Amniotic stem cell (primary cell): ENCODE measurements around the gene PLIN4.

ENCODE experiments used
- DNase-seq: peaks from one replicate; lab custom pipeline; 2025; lab: John Stamatoyannopoulos, UW

PLIN4 gene

DNA sequence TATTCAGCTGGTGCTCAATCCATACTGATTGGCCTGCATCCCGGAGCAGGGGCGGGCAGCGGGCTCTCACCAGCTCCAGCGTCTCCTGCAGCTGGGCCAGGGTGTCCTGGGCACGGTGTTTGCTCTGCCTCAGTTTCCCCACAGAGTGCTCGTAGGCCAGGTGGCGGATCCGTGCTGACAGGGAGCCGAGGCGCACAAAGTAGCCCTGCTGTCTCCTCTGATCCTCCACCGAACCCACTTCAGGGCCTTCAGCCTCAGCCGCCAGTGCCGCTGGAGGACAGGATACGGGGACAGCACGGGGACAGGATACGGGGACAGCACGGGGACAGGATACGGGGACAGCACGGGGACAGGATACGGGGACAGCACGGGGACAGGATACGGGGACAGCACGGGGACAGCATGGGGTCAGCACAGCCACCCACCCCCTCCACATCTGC lies 7.3 kb upstream of the PLIN4 start:
- DNase-seq = no peak

DNA sequence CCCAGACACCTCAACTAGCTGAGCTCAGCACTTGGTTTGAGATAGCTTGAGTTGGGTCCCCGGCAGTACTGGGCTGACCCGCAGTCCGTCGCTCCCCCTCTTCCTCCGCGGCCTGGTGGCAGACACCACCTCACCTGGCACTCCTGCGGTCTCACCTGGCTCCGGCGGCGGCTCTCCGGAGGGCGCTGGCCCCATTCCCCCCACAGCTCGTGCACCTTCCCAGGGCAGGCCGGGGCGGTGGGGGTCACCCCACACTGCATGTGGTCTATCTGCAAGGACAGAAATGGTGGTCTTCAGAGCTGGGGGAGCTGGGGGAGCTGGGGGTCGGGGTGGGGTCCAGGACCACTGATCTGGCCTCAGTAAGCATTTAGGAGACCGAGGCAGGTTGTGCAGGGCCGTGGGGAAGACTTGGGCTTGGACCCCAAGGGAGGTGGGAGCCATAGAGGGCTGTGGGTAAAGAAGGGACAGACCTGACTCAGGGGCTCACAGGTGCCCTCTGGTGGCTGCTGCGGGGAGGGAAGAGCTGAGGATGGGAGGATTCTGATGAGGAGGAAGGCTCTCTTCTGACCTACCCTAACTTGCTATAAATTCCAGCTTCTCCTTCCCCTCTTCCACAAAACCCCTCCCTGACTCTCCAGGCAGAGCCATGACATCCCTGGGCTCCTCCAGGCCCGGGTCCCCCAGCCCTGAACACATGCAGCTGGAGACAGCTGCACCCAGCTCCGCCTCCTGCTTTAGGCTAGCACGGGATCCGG lies 6.7 kb upstream of the PLIN4 start:
- DNase-seq = no peak

GRCh38 chr19:4523306-4524110 lies 5.2 kb upstream of the PLIN4 start:
- no peak for DNase-seq

GRCh38 chr19:4522291-4523002 lies 4.2 kb upstream of the PLIN4 start:
- DNase-seq = no peak

GRCh38 chr19:4521888-4522242 lies 3.6 kb upstream of the PLIN4 start:
- no peak for DNase-seq

DNA sequence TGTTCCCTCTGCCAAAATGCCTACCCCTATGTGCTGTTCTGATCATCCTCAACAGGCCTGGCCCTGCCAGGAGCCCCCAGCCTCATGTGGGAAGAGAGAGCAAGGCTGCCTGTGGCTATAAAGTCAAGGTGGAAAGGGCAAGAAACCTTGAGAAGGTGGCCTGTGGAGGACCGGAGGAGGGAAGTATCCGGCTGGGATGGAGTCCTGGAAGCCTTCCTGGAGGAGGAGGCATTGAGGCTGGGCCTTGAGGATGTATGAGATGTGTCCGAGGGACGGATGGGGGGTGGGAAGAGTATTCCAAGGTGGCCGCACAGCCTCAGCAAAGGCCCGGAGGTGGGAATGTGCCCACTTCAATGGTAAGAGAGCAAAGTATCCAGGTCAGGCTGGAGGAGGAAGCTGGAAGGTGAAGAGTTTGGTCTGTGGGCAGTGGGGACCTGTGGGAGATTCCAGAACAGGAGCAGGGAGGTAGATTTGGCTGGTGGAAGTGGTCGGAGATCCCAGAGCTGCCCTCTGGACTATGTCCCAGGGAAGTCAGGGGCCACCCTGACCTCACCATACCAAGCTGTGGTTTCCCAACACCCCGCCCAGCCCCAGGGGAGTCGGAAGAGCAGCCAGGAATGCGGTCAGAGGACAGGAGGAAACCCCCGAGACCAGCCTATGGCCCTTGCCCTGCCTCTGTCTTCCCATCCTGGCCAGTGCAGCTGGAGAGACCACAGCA lies 3.0 kb upstream of the PLIN4 start:
- DNase-seq = no peak

GRCh38 chr19:4519521-4520277 lies 1.4 kb upstream of the PLIN4 start:
- no peak for DNase-seq

- DNase-seq = no peak
Measured at GRCh38 chr19:4519172-4519496, 848 bp upstream of the PLIN4 start.

DNA sequence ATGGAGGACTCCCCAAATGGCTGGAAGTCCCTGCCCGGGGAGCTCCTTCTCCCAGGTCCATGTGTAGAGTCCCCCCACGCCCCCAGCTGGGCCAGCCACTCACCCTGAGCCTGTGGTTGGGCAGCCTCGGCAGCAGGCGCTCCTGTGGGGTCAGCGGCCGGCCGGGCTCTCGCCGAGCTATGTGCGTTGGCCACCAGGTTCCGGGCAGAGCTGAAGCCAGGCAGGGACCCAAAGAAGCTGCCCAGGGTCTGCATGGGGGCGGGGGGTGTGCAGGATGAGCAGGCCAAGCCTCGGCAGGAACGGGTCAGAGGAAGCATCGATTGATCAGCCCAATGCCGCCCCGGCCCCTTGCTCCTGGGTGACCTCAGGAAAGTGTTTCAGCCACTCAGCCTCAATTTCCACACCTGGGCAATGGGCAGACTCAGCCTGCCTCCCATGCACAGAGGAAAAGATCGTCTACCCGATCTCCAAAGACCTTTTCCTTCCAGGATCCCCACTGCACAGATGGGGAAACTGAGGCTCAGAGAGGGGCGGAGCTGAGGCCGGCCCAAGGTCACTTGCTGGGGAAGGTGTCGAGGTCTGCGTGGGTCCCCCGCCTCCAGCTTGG lies 732 bp downstream of the PLIN4 start:
- no peak for DNase-seq

DNA sequence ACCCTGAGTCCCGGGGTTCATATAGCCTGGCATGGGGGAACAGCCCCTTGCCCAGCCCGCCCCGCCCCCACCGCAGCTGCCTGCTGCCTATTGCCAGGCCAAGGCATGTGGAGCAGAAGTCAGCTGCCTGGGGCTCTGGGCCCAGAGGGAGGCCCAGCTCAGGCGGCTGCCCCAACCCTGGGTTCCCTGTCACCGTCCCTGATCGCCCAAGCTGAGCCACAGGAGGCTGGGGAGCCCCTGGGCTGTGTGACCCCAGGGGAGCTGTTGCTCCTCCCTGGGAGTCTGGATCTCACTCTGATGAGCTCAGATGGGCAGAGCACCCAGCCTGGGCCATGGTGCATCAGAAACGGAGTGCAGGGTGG lies 1.4 kb downstream of the PLIN4 start:
- DNase-seq = no peak

GRCh38 chr19:4516199-4516938 lies 1.9 kb downstream of the PLIN4 start:
- no peak for DNase-seq

DNA sequence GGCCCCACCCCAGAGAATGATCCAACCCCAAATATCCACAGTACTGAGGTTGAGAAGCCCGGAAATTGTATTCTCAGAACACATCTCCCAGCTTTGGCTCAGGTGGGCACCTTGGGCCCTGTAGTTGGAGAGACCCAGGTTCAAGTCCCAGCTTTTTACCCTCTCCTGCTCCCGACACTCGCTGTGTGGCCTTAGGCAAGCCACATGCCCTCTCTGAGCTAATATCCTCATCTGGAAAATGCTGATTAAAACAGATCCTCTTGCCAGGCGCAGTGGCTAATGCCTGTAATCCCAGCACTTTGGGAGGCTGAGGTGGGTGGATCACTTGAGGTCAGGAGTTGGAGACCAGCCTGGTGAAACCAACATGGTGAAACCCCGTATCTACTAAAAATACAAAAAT lies 2.6 kb downstream of the PLIN4 start:
- DNase-seq = no peak

DNA sequence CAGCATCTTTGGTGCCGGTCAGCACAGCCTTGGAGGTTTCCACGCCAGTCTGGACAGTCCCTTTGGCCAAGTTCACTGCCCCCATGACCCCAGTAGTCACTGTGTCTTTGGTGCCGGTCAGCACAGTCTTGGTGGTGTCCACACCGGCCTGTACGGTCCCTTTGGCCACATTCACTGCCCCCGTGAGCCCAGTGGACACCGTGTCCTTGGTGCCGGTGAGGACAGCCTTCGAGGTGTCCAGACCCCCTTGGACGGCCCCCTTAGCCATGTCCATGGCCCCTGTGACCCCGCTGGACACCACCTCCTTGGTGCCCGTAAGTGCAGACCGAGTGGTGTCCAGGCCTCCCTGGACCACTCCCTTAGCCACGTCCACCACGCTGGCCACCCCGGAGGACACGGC lies 5.0 kb downstream of the PLIN4 start:
- no peak for DNase-seq

- no peak for DNase-seq
Measured at GRCh38 chr19:4512070-4512469, 6.2 kb downstream of the PLIN4 start.

DNA sequence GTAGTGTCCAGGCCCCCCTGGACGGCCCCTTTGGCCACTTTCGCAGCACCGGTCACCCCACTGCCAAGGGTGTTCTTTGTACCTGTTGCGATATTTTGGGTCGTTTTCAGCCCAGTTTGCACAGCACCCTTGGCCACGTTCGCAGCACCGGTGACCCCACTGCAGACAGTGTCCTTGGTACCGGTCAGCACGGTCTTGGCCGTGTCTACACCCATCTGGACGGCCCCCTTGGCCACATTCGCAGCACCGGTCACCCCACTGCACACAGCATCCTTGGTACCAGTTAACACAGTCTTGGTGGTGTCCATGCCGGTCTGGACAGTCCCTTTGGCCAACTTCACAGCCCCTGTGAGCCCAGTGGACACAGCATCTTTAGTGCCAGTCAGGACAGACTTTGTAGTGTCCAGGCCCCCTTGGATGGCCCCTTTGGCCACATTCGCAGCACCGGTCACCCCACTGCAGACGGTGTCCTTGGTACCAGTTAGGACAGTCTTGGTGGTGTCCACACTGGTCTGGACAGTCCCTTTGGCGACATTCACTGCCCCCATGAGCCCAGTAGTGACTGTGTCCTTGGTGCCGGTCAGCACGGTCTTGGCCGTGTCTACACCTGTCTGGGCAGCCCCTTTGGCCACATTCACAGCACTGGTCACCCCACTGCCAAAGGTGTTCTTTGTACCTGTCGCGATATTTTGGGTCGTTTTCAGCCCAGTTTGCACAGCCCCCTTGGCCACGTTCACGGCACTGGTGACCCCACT lies 6.8 kb downstream of the PLIN4 start:
- no peak for DNase-seq

DNA sequence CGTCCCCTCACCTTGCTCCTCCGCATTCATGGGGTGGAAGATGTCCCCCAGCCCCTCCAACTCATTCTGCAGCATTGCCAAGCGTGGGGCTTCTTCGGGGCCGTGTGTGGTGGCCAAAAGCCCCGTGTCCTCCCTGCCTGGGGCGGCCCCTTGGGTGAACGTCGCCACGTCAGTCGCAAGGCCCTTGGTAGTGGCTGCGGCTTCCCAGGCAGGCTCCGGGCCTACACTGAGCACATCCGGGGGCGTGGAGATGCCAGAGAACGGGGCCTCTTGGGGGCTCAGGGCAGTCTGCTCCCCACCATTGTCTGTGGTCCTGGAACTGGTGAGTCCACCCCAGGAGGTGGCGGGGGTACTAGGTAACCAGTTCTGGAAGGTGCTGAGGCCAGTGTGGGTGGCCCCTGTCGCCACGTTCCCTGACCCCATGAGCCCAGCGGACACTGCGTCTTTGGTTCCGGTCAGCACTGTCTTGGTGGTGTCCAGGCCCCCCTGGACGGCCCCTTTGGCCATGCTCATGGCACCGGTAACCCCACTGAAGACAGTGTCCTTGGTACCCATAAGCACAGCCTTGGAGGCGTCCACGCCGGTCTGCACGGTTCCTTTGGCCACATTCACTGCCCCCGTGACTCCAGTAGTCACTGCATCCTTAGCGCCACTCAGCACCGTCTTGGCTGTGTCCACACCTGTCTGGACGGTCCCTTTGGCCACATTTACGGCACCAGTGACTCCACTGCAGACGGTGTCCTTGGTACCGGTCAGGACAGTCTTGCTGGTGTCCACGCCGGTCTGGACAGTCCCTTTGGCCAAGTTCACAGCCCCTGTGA lies 7.6 kb downstream of the PLIN4 start:
- DNase-seq = no peak

GRCh38 chr19:4508698-4509097 lies 9.6 kb downstream of the PLIN4 start:
- DNase-seq = no peak

DNA sequence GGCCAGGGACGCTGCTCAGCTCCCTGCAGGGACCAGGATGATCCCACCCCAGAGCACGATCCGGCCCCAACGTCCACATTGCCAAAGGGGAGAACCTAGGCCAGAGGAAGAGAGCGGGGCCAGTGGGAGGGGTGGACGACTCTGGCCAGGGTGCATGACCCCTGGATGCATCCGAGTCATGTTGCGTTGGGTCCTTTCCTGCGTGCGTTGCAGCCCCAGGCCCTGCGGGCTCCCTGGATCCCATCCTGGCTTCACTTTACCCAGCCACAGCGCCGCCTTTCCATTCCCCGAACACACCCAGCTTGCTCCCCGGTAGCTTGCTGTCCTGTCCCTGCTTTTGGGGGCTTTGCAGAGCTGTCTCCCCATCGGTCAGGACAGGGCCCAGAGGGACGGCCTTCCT lies 10.5 kb downstream of the PLIN4 start:
- DNase-seq = no peak

DNA sequence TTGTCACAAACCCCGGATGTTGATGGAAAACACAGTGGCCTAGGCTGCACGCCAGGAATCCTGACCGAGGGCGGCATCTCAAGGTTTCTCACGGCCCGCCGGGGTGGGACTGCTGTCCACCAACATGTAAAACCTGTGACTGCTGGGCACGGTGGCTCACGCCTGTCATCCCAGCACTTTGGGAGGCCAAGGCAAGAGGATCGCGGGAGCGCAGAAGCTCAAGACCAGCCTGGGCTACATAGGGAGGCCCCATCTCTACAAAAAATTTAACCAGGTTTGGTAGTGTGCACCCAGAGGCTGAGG lies 11.2 kb downstream of the PLIN4 start:
- DNase-seq = no peak
